Keratinocyte (primary cell): Measurements from ENCODE around the gene VAT1L. TPM values are rescaled to one million over a fixed set of nuclear protein-coding genes. Genes with fewer than 3 reads are reported as not detected.

Source experiments
- DNase-seq: peaks from one replicate; pipeline ENCODE4 v3.0.0-alpha.2; 2011; ENCODE audit warnings: low read depth, missing footprints, low spot score
- FAIRE-seq: peaks from 2 replicates; lab custom pipeline; 2011; peaks lifted over from hg19 to GRCh38; lab: Jason Lieb, UNC
- H2AFZ ChIP-seq: 2 replicates; pipeline ENCODE4 v1.6.0; 2012; ENCODE audit warnings: low read length, control low read depth, inconsistent platforms; ENCODE audit not compliant: control insufficient read depth
- H3K27ac ChIP-seq: 2 replicates; pipeline ENCODE4 v1.5.1; 2011; ENCODE audit warnings: low read length; ENCODE audit not compliant: control insufficient read depth, insufficient read depth
- H3K27me3 ChIP-seq: 3 replicates; pipeline ENCODE4 v1.6.0; 2011; ENCODE audit warnings: low read length; ENCODE audit not compliant: control insufficient read depth, insufficient read depth; ENCODE audit errors: extremely low read depth
- H3K36me3 ChIP-seq, 2 experiments: 2 replicates in 1 of 2; 3 replicates in 1 of 2; pipeline ENCODE4 v1.5.1; 2011; ENCODE audit warnings: low read length in 2 of 2, mild to moderate bottlenecking in 1 of 2; ENCODE audit not compliant: control insufficient read depth in 2 of 2, insufficient read depth in 2 of 2; ENCODE audit errors: extremely low read depth in 1 of 2
- H3K4me1 ChIP-seq: 3 replicates; pipeline ENCODE4 v1.5.1; 2011; ENCODE audit warnings: low read length; ENCODE audit not compliant: control insufficient read depth, insufficient read depth; ENCODE audit errors: extremely low read depth
- H3K4me2 ChIP-seq: 3 replicates; pipeline ENCODE4 v1.6.0; 2011; ENCODE audit warnings: low read depth, low read length; ENCODE audit not compliant: control insufficient read depth, insufficient read depth; ENCODE audit errors: extremely low read depth
- H3K4me3 ChIP-seq, 3 experiments: fragments of 200-600 bp in 1 of 3; sonication (generic) in 1 of 3; 2 replicates in 2 of 3; 3 replicates in 1 of 3; pipeline ENCODE4 v1.5.1; 2011 to 2016; ENCODE audit warnings: low read length in 3 of 3, mild to moderate bottlenecking in 3 of 3, control low read depth in 2 of 3, inconsistent platforms in 1 of 3, low read depth in 1 of 3, mixed read lengths in 1 of 3, mixed run types in 1 of 3, moderate library complexity in 1 of 3; ENCODE audit not compliant: control insufficient read depth in 2 of 3, insufficient read depth in 2 of 3; ENCODE audit errors: extremely low read depth in 1 of 3
- H3K79me2 ChIP-seq: 2 replicates; pipeline ENCODE4 v1.6.0; 2012; ENCODE audit warnings: low read length; ENCODE audit not compliant: control insufficient read depth, insufficient read depth
- H3K9ac ChIP-seq: 3 replicates; pipeline ENCODE4 v1.6.0; 2011; ENCODE audit warnings: low read length; ENCODE audit not compliant: control insufficient read depth, insufficient read depth; ENCODE audit errors: extremely low read depth
- H3K9me1 ChIP-seq: 3 replicates; pipeline ENCODE4 v1.6.0; 2011; ENCODE audit warnings: low read length; ENCODE audit not compliant: control insufficient read depth, insufficient read depth; ENCODE audit errors: extremely low read depth
- H3K9me3 ChIP-seq: 2 replicates; pipeline ENCODE4 v1.5.1; 2012; ENCODE audit warnings: low read depth, low read length; ENCODE audit not compliant: control insufficient read depth
- H4K20me1 ChIP-seq: 3 replicates; pipeline ENCODE4 v1.6.0; 2011; ENCODE audit warnings: low read length; ENCODE audit not compliant: control insufficient read depth, insufficient read depth; ENCODE audit errors: extremely low read depth
- EZH2 ChIP-seq: IDR thresholded peaks from one replicate; pipeline ENCODE4 v1.6.1; 2012; ENCODE audit warnings: inconsistent platforms, mild to moderate bottlenecking, low read length, moderate library complexity
- dilution Hi-C: fragments of 300-500 bp; cut with MboI; formaldehyde crosslinking; loops from one replicate; pipeline ENCODE4 v1.7.0; 2020; ENCODE audit warnings: low sequenced_read_pairs; ENCODE audit not compliant: extremely low pct_ligation_motif_present
- polyA plus RNA-seq, 5 experiments: library from polyadenylated mRNA; depleted of rRNA in 3 of 5; stranded (reverse) in 3 of 5; stranded (forward) in 1 of 5; unstranded in 1 of 5; fragments of >200 nt; gene quantifications; 1 replicate in 1 of 5; 2 replicates in 3 of 5; 3 replicates in 1 of 5; pipeline versions ENCODE4 v1.2.1 to v1.2.3, GENCODE V29; 2011 to 2012; ENCODE audit warnings: missing spikeins in 2 of 5, low read depth in 1 of 5, low replicate concordance in 1 of 5
- TF ChIP-seq, protein P1 (sequence below), 3 experiments: IDR thresholded peaks in 1 of 3; conservative IDR thresholded peaks in 1 of 3; optimal IDR thresholded peaks in 1 of 3; 2 replicates in 2 of 3; 3 replicates in 1 of 3; pipeline versions ENCODE3 to v1.5.1; 2011; ENCODE audit warnings: low read length in 3 of 3, mild to moderate bottlenecking in 3 of 3, moderate library complexity in 2 of 3, control low read depth in 1 of 3, inconsistent platforms in 1 of 3; ENCODE audit not compliant: insufficient read depth in 2 of 3; ENCODE audit errors: extremely low read depth in 1 of 3

VAT1L gene
- polyA plus RNA-seq, 1 donor (not counting 4 experiments of a cell fraction or from before 2014, with no cell fraction given) = not detected

- Histone ChIP-seq H4K20me1 (no peaks in the 10 kb centered on the region), H3K4me2 (no peak overlapping the region), H3K4me3 (no peak overlapping the region), H3K36me3 (no peaks in the 10 kb centered on the region), H3K4me1 (no peaks in the 10 kb centered on the region), H3K9me1 (no peaks in the 10 kb centered on the region), H3K9ac (no peak overlapping the region), H3K27ac (no peak overlapping the region), H3K27me3 (no peaks in the 10 kb centered on the region), H2AFZ (no peak overlapping the region), H3K79me2 (no peaks in the 10 kb centered on the region), H3K9me3 (no peaks in the 10 kb centered on the region)
- DNase-seq (no peak), FAIRE-seq (no peak)
- dilution Hi-C loops = no loop called here
- TF ChIP-seq EZH2 = no peak
Observed at GRCh38 chr16:77881355-77882030, 93.1 kb downstream of the VAT1L start.

DNA sequence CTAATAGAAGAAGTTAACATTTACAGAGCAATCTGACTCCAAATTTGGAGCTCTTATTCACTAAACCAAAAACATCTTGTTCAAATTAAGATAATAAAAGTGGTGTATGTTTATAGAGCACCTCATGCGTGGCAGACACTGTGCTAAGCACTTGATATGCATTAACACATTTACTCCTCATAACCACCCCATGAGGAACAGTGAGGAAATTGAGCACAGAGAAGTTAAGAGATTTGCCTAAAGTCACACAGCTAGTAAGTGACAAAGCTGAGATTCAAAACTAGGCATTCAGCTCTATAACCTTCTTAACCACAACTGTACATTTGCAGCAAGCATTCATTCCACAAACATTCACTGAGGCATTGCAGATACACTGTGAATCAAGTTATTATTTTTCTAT is 94.0 kb downstream of the VAT1L start:
- Histone ChIP-seq H3K4me2 (no peak overlapping the region), H3K27me3 (no peaks in the 10 kb centered on the region), H3K4me1 (no peaks in the 10 kb centered on the region), H3K9me1 (no peaks in the 10 kb centered on the region), H3K79me2 (no peaks in the 10 kb centered on the region), H3K9me3 (no peaks in the 10 kb centered on the region), H3K36me3 (no peaks in the 10 kb centered on the region), H3K27ac (no peak overlapping the region), H4K20me1 (no peaks in the 10 kb centered on the region), H3K9ac (no peak overlapping the region), H3K4me3 (no peak overlapping the region), H2AFZ (no peak overlapping the region)
- no peak for TF ChIP-seq EZH2
- TF ChIP-seq, protein P1, sequence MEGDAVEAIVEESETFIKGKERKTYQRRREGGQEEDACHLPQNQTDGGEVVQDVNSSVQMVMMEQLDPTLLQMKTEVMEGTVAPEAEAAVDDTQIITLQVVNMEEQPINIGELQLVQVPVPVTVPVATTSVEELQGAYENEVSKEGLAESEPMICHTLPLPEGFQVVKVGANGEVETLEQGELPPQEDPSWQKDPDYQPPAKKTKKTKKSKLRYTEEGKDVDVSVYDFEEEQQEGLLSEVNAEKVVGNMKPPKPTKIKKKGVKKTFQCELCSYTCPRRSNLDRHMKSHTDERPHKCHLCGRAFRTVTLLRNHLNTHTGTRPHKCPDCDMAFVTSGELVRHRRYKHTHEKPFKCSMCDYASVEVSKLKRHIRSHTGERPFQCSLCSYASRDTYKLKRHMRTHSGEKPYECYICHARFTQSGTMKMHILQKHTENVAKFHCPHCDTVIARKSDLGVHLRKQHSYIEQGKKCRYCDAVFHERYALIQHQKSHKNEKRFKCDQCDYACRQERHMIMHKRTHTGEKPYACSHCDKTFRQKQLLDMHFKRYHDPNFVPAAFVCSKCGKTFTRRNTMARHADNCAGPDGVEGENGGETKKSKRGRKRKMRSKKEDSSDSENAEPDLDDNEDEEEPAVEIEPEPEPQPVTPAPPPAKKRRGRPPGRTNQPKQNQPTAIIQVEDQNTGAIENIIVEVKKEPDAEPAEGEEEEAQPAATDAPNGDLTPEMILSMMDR (optimal IDR thresholded peaks at IDR 0.05 in 1 of 3, IDR thresholded peaks at IDR 0.05 in 1 of 3, conservative IDR thresholded peaks at IDR 0.05 in 1 of 3; ENCODE audit: extremely low read depth in 1 of 3, insufficient read depth in 2 of 3, low read length in 3 of 3) = no peak
- DNase-seq (no peak), FAIRE-seq (no peak)
- dilution Hi-C loops = no loop called here
